ENCODE data around the gene BTBD9.

The BTBD9 gene

GRCh38 chr6:38510205-38510604 is 129.5 kb downstream of the BTBD9 start:
- H3K27ac ChIP-seq (ENCODE audit: low read length), result no peak overlapping the region
- H3K4me1 ChIP-seq (ENCODE audit: control insufficient read depth, insufficient read depth, low read length), result peaks cover 4% of the 10 kb centered on the region; the same call in 1 of the 2 replicates
- no peaks in the 10 kb centered on the region for H3K36me3 ChIP-seq (ENCODE audit: control insufficient read depth, insufficient read depth, low read length)
- no CpG with 5 or more reads among the region's 1 CpG for WGBS (ENCODE audit: insufficient coverage, insufficient read length)
- H3K27me3 ChIP-seq (ENCODE audit: control insufficient read depth, insufficient read depth, low read length), result no peaks in the 10 kb centered on the region
- no peaks in the 10 kb centered on the region for H3K9me3 ChIP-seq (ENCODE audit: control insufficient read depth, insufficient read depth, low read length)
- DNase-seq (ENCODE audit: low read depth, low spot score), result no peak
- no peak overlapping the region for H3K4me3 ChIP-seq (ENCODE audit: low read length)

- no peaks in the 10 kb centered on the region for H3K36me3 ChIP-seq (ENCODE audit: control insufficient read depth, insufficient read depth, low read length)
- no peak for DNase-seq (ENCODE audit: low read depth, low spot score)
- H3K27ac ChIP-seq (ENCODE audit: low read length), result no peak overlapping the region
- no peaks in the 10 kb centered on the region for H3K27me3 ChIP-seq (ENCODE audit: control insufficient read depth, insufficient read depth, low read length)
- H3K9me3 ChIP-seq (ENCODE audit: control insufficient read depth, insufficient read depth, low read length), result no peaks in the 10 kb centered on the region
- WGBS (ENCODE audit: insufficient coverage, insufficient read length), result no CpG with 5 or more reads among the region's 1 CpG
- H3K4me1 ChIP-seq (ENCODE audit: control insufficient read depth, insufficient read depth, low read length), result peaks cover 4% of the 10 kb centered on the region; the same call in 1 of the 2 replicates
- no peak overlapping the region for H3K4me3 ChIP-seq (ENCODE audit: low read length)
These were observed 130.0 kb downstream of the BTBD9 start for GRCh38 chr6:38509713-38510112.

GRCh38 chr6:38508894-38509293 is 130.8 kb downstream of the BTBD9 start:
- DNase-seq (ENCODE audit: low read depth, low spot score), result no peak
- no peaks in the 10 kb centered on the region for H3K9me3 ChIP-seq (ENCODE audit: control insufficient read depth, insufficient read depth, low read length)
- no peaks in the 10 kb centered on the region for H3K27me3 ChIP-seq (ENCODE audit: control insufficient read depth, insufficient read depth, low read length)
- peaks cover 4% of the 10 kb centered on the region; the same call in 1 of the 2 replicates for H3K4me1 ChIP-seq (ENCODE audit: control insufficient read depth, insufficient read depth, low read length)
- H3K36me3 ChIP-seq (ENCODE audit: control insufficient read depth, insufficient read depth, low read length), result no peaks in the 10 kb centered on the region
- H3K4me3 ChIP-seq (ENCODE audit: low read length), result no peak overlapping the region
- H3K27ac ChIP-seq (ENCODE audit: low read length), result no peak overlapping the region

GRCh38 chr6:38508286-38508685 is 131.4 kb downstream of the BTBD9 start:
- H3K27me3 ChIP-seq (ENCODE audit: control insufficient read depth, insufficient read depth, low read length), result no peaks in the 10 kb centered on the region
- H3K4me3 ChIP-seq (ENCODE audit: low read length), result no peak overlapping the region
- WGBS (ENCODE audit: insufficient coverage, insufficient read length), result no CpG with 5 or more reads among the region's 2 CpGs
- H3K4me1 ChIP-seq (ENCODE audit: control insufficient read depth, insufficient read depth, low read length), result peaks cover 4% of the 10 kb centered on the region; the same call in 1 of the 2 replicates
- H3K36me3 ChIP-seq (ENCODE audit: control insufficient read depth, insufficient read depth, low read length), result no peaks in the 10 kb centered on the region
- no peak overlapping the region for H3K27ac ChIP-seq (ENCODE audit: low read length)
- DNase-seq (ENCODE audit: low read depth, low spot score), result no peak
- no peaks in the 10 kb centered on the region for H3K9me3 ChIP-seq (ENCODE audit: control insufficient read depth, insufficient read depth, low read length)

GRCh38 chr6:38507173-38507572 is 132.6 kb downstream of the BTBD9 start:
- H3K9me3 ChIP-seq (ENCODE audit: control insufficient read depth, insufficient read depth, low read length), result no peaks in the 10 kb centered on the region
- H3K27ac ChIP-seq (ENCODE audit: low read length), result no peak overlapping the region
- no peak for DNase-seq (ENCODE audit: low read depth, low spot score)
- H3K4me1 ChIP-seq (ENCODE audit: control insufficient read depth, insufficient read depth, low read length), result peaks cover 4% of the 10 kb centered on the region; the same call in 1 of the 2 replicates
- H3K4me3 ChIP-seq (ENCODE audit: low read length), result no peak overlapping the region
- H3K27me3 ChIP-seq (ENCODE audit: control insufficient read depth, insufficient read depth, low read length), result no peaks in the 10 kb centered on the region
- no peaks in the 10 kb centered on the region for H3K36me3 ChIP-seq (ENCODE audit: control insufficient read depth, insufficient read depth, low read length)

- no CpG with 5 or more reads among the region's 5 CpGs for WGBS (ENCODE audit: insufficient coverage, insufficient read length)
These were observed 133.9 kb downstream of the BTBD9 start for GRCh38 chr6:38505826-38506225.

GRCh38 chr6:38504996-38505395 is 134.7 kb downstream of the BTBD9 start:
- WGBS (ENCODE audit: insufficient coverage, insufficient read length), result no CpG with 5 or more reads among the region's 3 CpGs
- H3K4me3 ChIP-seq (ENCODE audit: low read length), result no peak overlapping the region
- DNase-seq (ENCODE audit: low read depth, low spot score), result no peak
- H3K27ac ChIP-seq (ENCODE audit: low read length), result no peak overlapping the region
- H3K36me3 ChIP-seq (ENCODE audit: control insufficient read depth, insufficient read depth, low read length), result no peaks in the 10 kb centered on the region
- no peaks in the 10 kb centered on the region for H3K27me3 ChIP-seq (ENCODE audit: control insufficient read depth, insufficient read depth, low read length)
- no peaks in the 10 kb centered on the region for H3K9me3 ChIP-seq (ENCODE audit: control insufficient read depth, insufficient read depth, low read length)
- H3K4me1 ChIP-seq (ENCODE audit: control insufficient read depth, insufficient read depth, low read length), result peaks cover 3% of the 10 kb centered on the region; the same call in 1 of the 2 replicates

More at GRCh38 chr6:38505826-38506225, 133.9 kb downstream of the BTBD9 start:
- no peak for DNase-seq (ENCODE audit: low read depth, low spot score)
- Histone ChIP-seq H3K27ac (ENCODE audit: low read length) (no peak overlapping the region), H3K4me1 (ENCODE audit: control insufficient read depth, insufficient read depth, low read length) (peaks cover 4% of the 10 kb centered on the region; the same call in 1 of the 2 replicates), H3K27me3 (ENCODE audit: control insufficient read depth, insufficient read depth, low read length) (no peaks in the 10 kb centered on the region), H3K36me3 (ENCODE audit: control insufficient read depth, insufficient read depth, low read length) (no peaks in the 10 kb centered on the region), H3K4me3 (ENCODE audit: low read length) (no peak overlapping the region), H3K9me3 (ENCODE audit: control insufficient read depth, insufficient read depth, low read length) (no peaks in the 10 kb centered on the region)

- no peak for DNase-seq (ENCODE audit: low read depth, low spot score)
- Histone ChIP-seq H3K27me3 (ENCODE audit: control insufficient read depth, insufficient read depth, low read length) (no peaks in the 10 kb centered on the region), H3K4me1 (ENCODE audit: control insufficient read depth, insufficient read depth, low read length) (0 out of 2 replicates have a peak, but pooled peaks cover 2% of the 10 kb centered on the region), H3K9me3 (ENCODE audit: control insufficient read depth, insufficient read depth, low read length) (no peaks in the 10 kb centered on the region), H3K36me3 (ENCODE audit: control insufficient read depth, insufficient read depth, low read length) (no peaks in the 10 kb centered on the region), H3K27ac (ENCODE audit: low read length) (no peak overlapping the region), H3K4me3 (ENCODE audit: low read length) (no peak overlapping the region)
- WGBS (ENCODE audit: insufficient coverage, insufficient read length), result no CpG with 5 or more reads among the region's 6 CpGs
These were observed 135.6 kb downstream of the BTBD9 start for GRCh38 chr6:38503960-38504682.

- H3K9me3 ChIP-seq (ENCODE audit: control insufficient read depth, insufficient read depth, low read length), result no peaks in the 10 kb centered on the region
- H3K4me1 ChIP-seq (ENCODE audit: control insufficient read depth, insufficient read depth, low read length), result no peaks in the 10 kb centered on the region
- H3K27me3 ChIP-seq (ENCODE audit: control insufficient read depth, insufficient read depth, low read length), result no peaks in the 10 kb centered on the region
- 100% methylated on average over 1 of the region's 5 CpGs for WGBS (ENCODE audit: insufficient coverage, insufficient read length)
- no peak overlapping the region for H3K27ac ChIP-seq (ENCODE audit: low read length)
- H3K4me3 ChIP-seq (ENCODE audit: low read length), result no peak overlapping the region
- no peak for DNase-seq (ENCODE audit: low read depth, low spot score)
- H3K36me3 ChIP-seq (ENCODE audit: control insufficient read depth, insufficient read depth, low read length), result no peaks in the 10 kb centered on the region
These were observed 136.5 kb downstream of the BTBD9 start for GRCh38 chr6:38503032-38503773.

- Histone ChIP-seq H3K27me3 (ENCODE audit: control insufficient read depth, insufficient read depth, low read length) (no peaks in the 10 kb centered on the region), H3K36me3 (ENCODE audit: control insufficient read depth, insufficient read depth, low read length) (no peaks in the 10 kb centered on the region), H3K9me3 (ENCODE audit: control insufficient read depth, insufficient read depth, low read length) (no peaks in the 10 kb centered on the region), H3K4me3 (ENCODE audit: low read length) (no peak overlapping the region), H3K27ac (ENCODE audit: low read length) (no peak overlapping the region), H3K4me1 (ENCODE audit: control insufficient read depth, insufficient read depth, low read length) (no peaks in the 10 kb centered on the region)
- WGBS (ENCODE audit: insufficient coverage, insufficient read length), result no CpG with 5 or more reads among the region's 4 CpGs
- no peak for DNase-seq (ENCODE audit: low read depth, low spot score)
These were observed 137.3 kb downstream of the BTBD9 start for GRCh38 chr6:38502423-38502822.

All from iPS DF 6.9 (cell line).